WERI-Rb-1 (cell line): Measurements from ENCODE around the gene CDC42EP5.

Source experiments
- DNase-seq: peaks from one replicate; pipeline ENCODE4 v3.0.0-alpha.2; 2020
- H3K27ac ChIP-seq: fragments of 250-450 bp; sonication (Bioruptor Pico); 2 replicates; pipeline ENCODE4 v1.5.1; 2020; ENCODE audit warnings: mild to moderate bottlenecking, moderate library complexity
- H3K27me3 ChIP-seq: fragments of 250-450 bp; sonication (Bioruptor Pico); 2 replicates; pipeline ENCODE4 v1.5.1; 2021; ENCODE audit warnings: mild to moderate bottlenecking, low read depth, moderate library complexity; ENCODE audit not compliant: insufficient read depth, severe bottlenecking
- H3K36me3 ChIP-seq: fragments of 250-450 bp; sonication (Bioruptor Pico); 2 replicates; pipeline ENCODE4 v1.5.1; 2020; ENCODE audit warnings: mild to moderate bottlenecking, moderate library complexity
- H3K4me3 ChIP-seq: 2 replicates; pipeline ENCODE4 v1.5.1; 2011; ENCODE audit warnings: low read depth, mild to moderate bottlenecking, control low read depth, low read length
- H3K9me3 ChIP-seq: fragments of 250-450 bp; sonication (Bioruptor Pico); 2 replicates; pipeline ENCODE4 v1.5.1; 2021; ENCODE audit warnings: mild to moderate bottlenecking, moderate library complexity; ENCODE audit not compliant: severe bottlenecking
- CTCF ChIP-seq: IDR thresholded peaks from 2 replicates; pipeline ENCODE4 v1.5.1; 2011; ENCODE audit warnings: low read depth, mild to moderate bottlenecking, control low read depth, inconsistent platforms, low read length

The CDC42EP5 gene

GRCh38 chr19:54456423-54457373 lies 16.4 kb downstream of the CDC42EP5 start:
- H3K36me3 ChIP-seq, result peaks cover 92% of the 10 kb centered on the region
- DNase-seq, result no peak
- H3K27ac ChIP-seq, result no peak overlapping the region
- no peaks in the 10 kb centered on the region for H3K9me3 ChIP-seq
- no peak for TF ChIP-seq CTCF
- no peaks in the 10 kb centered on the region for H3K27me3 ChIP-seq
- H3K4me3 ChIP-seq, result no peak overlapping the region

- no peak for TF ChIP-seq CTCF
- peaks cover 94% of the 10 kb centered on the region for H3K36me3 ChIP-seq
- H3K9me3 ChIP-seq, result no peaks in the 10 kb centered on the region
Measured at GRCh38 chr19:54455786-54456422, 17.2 kb downstream of the CDC42EP5 start.

GRCh38 chr19:54454781-54455675 lies 18.1 kb downstream of the CDC42EP5 start:
- no peaks in the 10 kb centered on the region for H3K27me3 ChIP-seq
- no peaks in the 10 kb centered on the region for H3K9me3 ChIP-seq
- TF ChIP-seq CTCF, result no peak
- DNase-seq, result no peak
- no peak overlapping the region for H3K4me3 ChIP-seq
- H3K27ac ChIP-seq, result no peak overlapping the region
- peaks cover 95% of the 10 kb centered on the region for H3K36me3 ChIP-seq

More at GRCh38 chr19:54455786-54456422, 17.2 kb downstream of the CDC42EP5 start:
- DNase-seq, result no peak
- Histone ChIP-seq H3K4me3 (no peak overlapping the region), H3K27ac (no peak overlapping the region), H3K27me3 (no peaks in the 10 kb centered on the region)

- no peak for DNase-seq
- no peak for TF ChIP-seq CTCF
- no peak overlapping the region for H3K4me3 ChIP-seq
- H3K36me3 ChIP-seq, result peaks cover 90% of the 10 kb centered on the region
- no peak overlapping the region for H3K27ac ChIP-seq
- no peaks in the 10 kb centered on the region for H3K9me3 ChIP-seq
- no peaks in the 10 kb centered on the region for H3K27me3 ChIP-seq
Measured at GRCh38 chr19:54453921-54454780, 18.9 kb downstream of the CDC42EP5 start.

- DNase-seq, result no peak
- Histone ChIP-seq H3K27ac (no peak overlapping the region), H3K27me3 (no peaks in the 10 kb centered on the region), H3K36me3 (peaks cover 75% of the 10 kb centered on the region), H3K9me3 (no peaks in the 10 kb centered on the region), H3K4me3 (no peak overlapping the region)
- no peak for TF ChIP-seq CTCF
Measured at GRCh38 chr19:54452626-54453025, 20.5 kb downstream of the CDC42EP5 start.
